ENCODE measurements around the gene IGF1. TPM values are rescaled to one million over a fixed set of nuclear protein-coding genes. Genes with fewer than 3 reads are reported as not detected.

IGF1 gene
- total and polyA plus RNA-seq, 3 donors from 2014 or later = 16.2 to 50.9 (median 16.9) TPM

DNA sequence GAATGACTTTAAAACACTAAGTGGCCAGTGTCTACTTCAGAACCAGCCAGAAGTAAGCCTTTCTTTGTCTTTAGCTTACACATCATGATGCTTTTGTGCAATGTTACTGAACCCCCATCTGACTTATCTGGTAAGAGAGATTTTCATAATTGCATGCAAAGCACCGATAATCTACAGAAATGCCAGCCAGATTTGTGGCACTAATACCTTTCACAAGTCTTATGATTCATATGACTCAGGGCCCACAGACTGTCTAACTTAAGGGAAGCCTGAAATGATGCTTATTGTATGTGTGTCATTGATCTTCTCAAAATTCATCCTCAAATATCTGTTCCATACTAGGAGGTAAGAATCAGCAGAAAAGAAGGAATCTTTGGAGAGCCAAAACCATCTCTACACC, 18.0 kb downstream of the IGF1 start:
- Histone ChIP-seq H3K27ac (no peak overlapping the region), H3K4me1 (peaks cover 4% of the 10 kb centered on the region), H3K36me3 (ENCODE audit: low read depth, missing control alignments) (no peaks in the 10 kb centered on the region), H3K4me3 (no peak overlapping the region), H3K9me3 (no peaks in the 10 kb centered on the region), H3K27me3 (no peaks in the 10 kb centered on the region)
- TF ChIP-seq, protein P1, sequence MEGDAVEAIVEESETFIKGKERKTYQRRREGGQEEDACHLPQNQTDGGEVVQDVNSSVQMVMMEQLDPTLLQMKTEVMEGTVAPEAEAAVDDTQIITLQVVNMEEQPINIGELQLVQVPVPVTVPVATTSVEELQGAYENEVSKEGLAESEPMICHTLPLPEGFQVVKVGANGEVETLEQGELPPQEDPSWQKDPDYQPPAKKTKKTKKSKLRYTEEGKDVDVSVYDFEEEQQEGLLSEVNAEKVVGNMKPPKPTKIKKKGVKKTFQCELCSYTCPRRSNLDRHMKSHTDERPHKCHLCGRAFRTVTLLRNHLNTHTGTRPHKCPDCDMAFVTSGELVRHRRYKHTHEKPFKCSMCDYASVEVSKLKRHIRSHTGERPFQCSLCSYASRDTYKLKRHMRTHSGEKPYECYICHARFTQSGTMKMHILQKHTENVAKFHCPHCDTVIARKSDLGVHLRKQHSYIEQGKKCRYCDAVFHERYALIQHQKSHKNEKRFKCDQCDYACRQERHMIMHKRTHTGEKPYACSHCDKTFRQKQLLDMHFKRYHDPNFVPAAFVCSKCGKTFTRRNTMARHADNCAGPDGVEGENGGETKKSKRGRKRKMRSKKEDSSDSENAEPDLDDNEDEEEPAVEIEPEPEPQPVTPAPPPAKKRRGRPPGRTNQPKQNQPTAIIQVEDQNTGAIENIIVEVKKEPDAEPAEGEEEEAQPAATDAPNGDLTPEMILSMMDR (IDR thresholded peaks at IDR 0.05) = no peak
- TF ChIP-seq POLR2A (IDR thresholded peaks at IDR 0.05) = no peak
- intact Hi-C loops (cut with DNase I; ENCODE audit: low total_unique reads) = no loop called here
- no peak for DNase-seq
- WGBS, 2 donors = 97 to 100% methylated on average over 1 of the region's 1 CpG

DNA sequence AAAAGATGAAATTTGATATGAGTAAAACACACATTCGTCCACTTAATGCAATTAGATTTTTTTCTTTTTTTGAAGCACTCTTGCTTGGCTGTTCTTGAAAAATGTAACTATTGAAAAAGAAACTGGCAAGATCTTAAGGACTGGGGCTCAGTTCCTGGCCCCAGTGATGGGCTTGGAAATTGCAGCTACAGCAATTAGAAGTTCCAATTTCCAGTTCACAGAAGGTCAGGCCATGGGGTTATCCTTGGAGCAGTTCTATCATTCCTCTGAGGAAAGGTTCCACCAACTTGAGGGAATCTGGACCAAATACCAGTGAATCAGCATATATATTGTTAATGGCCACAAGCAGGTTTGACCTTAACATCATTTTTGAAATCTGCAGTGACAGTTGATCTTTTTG, 18.9 kb downstream of the IGF1 start:
- Histone ChIP-seq H3K9me3 (no peaks in the 10 kb centered on the region), H3K27me3 (no peaks in the 10 kb centered on the region), H3K4me1 (peaks cover 12% of the 10 kb centered on the region), H3K27ac (no peak overlapping the region), H3K4me3 (no peak overlapping the region), H3K36me3 (ENCODE audit: low read depth, missing control alignments) (no peaks in the 10 kb centered on the region)
- intact Hi-C loops (cut with DNase I; ENCODE audit: low total_unique reads) = no loop called here
- TF ChIP-seq, protein P1 (IDR thresholded peaks at IDR 0.05) = no peak
- no peak for TF ChIP-seq POLR2A (IDR thresholded peaks at IDR 0.05)
- DNase-seq = no peak
- WGBS, 2 donors = 30 to 42% methylated on average over 1 of the region's 1 CpG

DNA sequence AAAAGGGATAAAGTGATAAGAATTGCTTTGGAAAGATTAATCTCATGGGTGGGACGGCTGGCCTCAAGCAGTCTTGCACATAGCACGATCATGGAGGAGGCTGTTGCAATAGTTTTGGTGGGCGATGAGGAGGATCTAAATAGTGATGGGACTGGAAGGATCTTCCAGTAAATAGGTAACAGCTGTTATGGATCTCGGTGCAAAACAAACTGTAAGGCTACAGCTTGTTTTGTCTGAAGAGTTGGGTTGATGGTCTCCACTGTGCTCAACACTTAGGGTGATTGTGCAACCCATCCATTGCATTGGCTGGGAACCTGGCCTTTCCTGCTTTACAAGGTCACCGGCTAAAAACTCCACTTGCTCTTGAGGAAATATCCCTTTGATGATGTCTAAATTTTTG, 21.0 kb downstream of the IGF1 start:
- no peak for DNase-seq

DNA sequence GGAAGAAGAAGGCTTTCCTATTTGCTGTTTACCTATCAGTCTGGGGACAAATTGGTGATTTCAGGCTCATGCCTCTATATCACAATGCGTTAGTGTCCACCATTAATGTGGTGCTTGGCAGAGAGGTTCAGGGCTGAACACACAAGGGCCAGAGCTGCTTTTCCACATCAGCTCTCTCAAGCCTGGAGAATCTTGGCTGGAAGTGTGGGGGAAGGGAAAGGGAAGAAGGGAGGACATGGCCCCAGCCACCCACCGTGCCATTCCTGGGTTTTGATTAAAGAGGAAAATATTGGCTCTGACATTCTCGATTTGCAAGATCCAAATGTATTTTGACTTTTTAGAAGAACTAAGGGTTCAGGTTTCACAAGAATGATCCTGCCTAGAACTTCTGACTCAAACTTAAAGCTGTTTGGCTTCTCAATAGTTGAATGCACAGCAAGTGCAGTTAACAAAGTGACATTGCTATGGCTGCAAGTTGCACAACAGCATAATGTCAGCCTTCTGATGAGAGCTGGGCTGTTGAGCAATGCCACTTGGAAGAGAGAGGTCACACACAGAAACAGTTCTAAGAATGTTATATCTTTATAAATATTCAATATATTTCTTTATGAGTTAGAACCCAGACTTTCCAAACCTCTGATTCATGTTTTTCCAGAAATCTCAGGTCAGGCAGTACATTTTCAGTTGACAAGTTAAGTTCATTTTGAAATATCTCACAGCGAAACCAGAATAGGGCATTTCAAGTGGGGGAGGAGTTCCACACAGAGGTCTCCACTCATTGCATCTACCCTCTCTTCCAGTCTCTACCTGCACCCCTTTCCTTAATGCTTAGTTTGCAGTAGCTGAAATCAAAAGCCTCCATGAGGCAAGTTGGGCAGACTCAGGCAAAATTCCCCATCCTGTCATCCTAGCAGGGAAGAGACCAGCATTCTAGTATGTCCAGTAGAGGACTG, 25.3 kb downstream of the IGF1 start:
- no peaks in the 10 kb centered on the region for H3K36me3 ChIP-seq (ENCODE audit: low read depth, missing control alignments)
- H3K9me3 ChIP-seq = no peaks in the 10 kb centered on the region
- intact Hi-C loops (cut with DNase I; ENCODE audit: low total_unique reads) = no loop called here
- peaks cover 13% of the 10 kb centered on the region for H3K4me1 ChIP-seq
- no peak for DNase-seq
- 88% methylated on average over 4 of the region's 4 CpGs for WGBS, 2 donors
- H3K27me3 ChIP-seq = no peaks in the 10 kb centered on the region
- no peak overlapping the region for H3K27ac ChIP-seq
- no peak for TF ChIP-seq POLR2A (IDR thresholded peaks at IDR 0.05)
- TF ChIP-seq, protein P1 (IDR thresholded peaks at IDR 0.05) = no peak
- no peak overlapping the region for H3K4me3 ChIP-seq

More for the DNA sequence above, 21.0 kb downstream of the IGF1 start:
- H3K9me3 ChIP-seq = no peaks in the 10 kb centered on the region
- TF ChIP-seq, protein P1 (IDR thresholded peaks at IDR 0.05) = no peak
- no peak for TF ChIP-seq POLR2A (IDR thresholded peaks at IDR 0.05)
- peaks cover 13% of the 10 kb centered on the region for H3K4me1 ChIP-seq
- no peaks in the 10 kb centered on the region for H3K27me3 ChIP-seq
- intact Hi-C loops (cut with DNase I; ENCODE audit: low total_unique reads) = no loop called here
- H3K27ac ChIP-seq = no peak overlapping the region
- H3K4me3 ChIP-seq = no peak overlapping the region
- H3K36me3 ChIP-seq (ENCODE audit: low read depth, missing control alignments) = no peaks in the 10 kb centered on the region
- 84 to 92% methylated on average over 5 of the region's 5 CpGs for WGBS, 2 donors

Data from testis (tissue), 3 donors.